ENCODE results near the gene MMP28.

Gene MMP28

GRCh38 chr17:35795007-35795870 lies at the start of gene MMP28:
Gene MMP28, minus strand, starts transcription at chr17:35795641. Its CDS starts 264 bp downstream, at chr17:35795377.
- no peak for DNase-seq (ENCODE audit: low read depth in 2 of 2)

- DNase-seq (ENCODE audit: low read depth in 2 of 2): no peak
Observed at GRCh38 chr17:35844547-35844946, 49.1 kb upstream of the MMP28 start.

- DNase-seq (ENCODE audit: low read depth in 2 of 2): no peak
Observed at GRCh38 chr17:35843698-35844097, 48.3 kb upstream of the MMP28 start.

GRCh38 chr17:35842239-35842638 lies 46.8 kb upstream of the MMP28 start:
- no peak for DNase-seq (ENCODE audit: low read depth in 2 of 2)

- DNase-seq (ENCODE audit: low read depth in 2 of 2): no peak
Observed at GRCh38 chr17:35841505-35841904, 46.1 kb upstream of the MMP28 start.

GRCh38 chr17:35841101-35841500 lies 45.7 kb upstream of the MMP28 start:
- DNase-seq (ENCODE audit: low read depth in 2 of 2): no peak

- DNase-seq (ENCODE audit: low read depth in 2 of 2): no peak
Observed at GRCh38 chr17:35825206-35825605, 29.8 kb upstream of the MMP28 start.

GRCh38 chr17:35821308-35821707 lies 25.9 kb upstream of the MMP28 start:
- DNase-seq (ENCODE audit: low read depth in 2 of 2): no peak

GRCh38 chr17:35819455-35819854 lies 24.0 kb upstream of the MMP28 start:
- no peak for DNase-seq (ENCODE audit: low read depth in 2 of 2)

- no peak for DNase-seq (ENCODE audit: low read depth in 2 of 2)
Observed at GRCh38 chr17:35817196-35817595, 21.8 kb upstream of the MMP28 start.

- no peak for DNase-seq (ENCODE audit: low read depth in 2 of 2)
Observed at GRCh38 chr17:35816723-35817122, 21.3 kb upstream of the MMP28 start.

GRCh38 chr17:35812456-35812855 lies 17.0 kb upstream of the MMP28 start:
- no peak for DNase-seq (ENCODE audit: low read depth in 2 of 2)

- no peak for DNase-seq (ENCODE audit: low read depth in 2 of 2)
Observed at GRCh38 chr17:35811759-35812158, 16.3 kb upstream of the MMP28 start.

GRCh38 chr17:35809855-35810461 lies 14.5 kb upstream of the MMP28 start:
- no peak for DNase-seq (ENCODE audit: low read depth in 2 of 2)

GRCh38 chr17:35808962-35809854 lies 13.8 kb upstream of the MMP28 start, which contains the start of gene TAF15:
Gene TAF15, plus strand, starts transcription at chr17:35809484. Its CDS starts 86 bp downstream, at chr17:35809570.
- peak; percentile 89 to 90 for DNase-seq (ENCODE audit: low read depth in 2 of 2)

GRCh38 chr17:35808240-35808961 lies 13.0 kb upstream of the MMP28 start:
- DNase-seq (ENCODE audit: low read depth in 2 of 2): no peak

GRCh38 chr17:35807371-35808144 lies 12.1 kb upstream of the MMP28 start:
- no peak for DNase-seq (ENCODE audit: low read depth in 2 of 2)

GRCh38 chr17:35804658-35805192 lies 9.3 kb upstream of the MMP28 start:
- DNase-seq (ENCODE audit: low read depth in 2 of 2): no peak

GRCh38 chr17:35801583-35802224 lies 6.3 kb upstream of the MMP28 start:
- no peak for DNase-seq (ENCODE audit: low read depth in 2 of 2)

- DNase-seq (ENCODE audit: low read depth in 2 of 2): no peak
Observed at GRCh38 chr17:35799942-35800341, 4.5 kb upstream of the MMP28 start.

Measured in stimulated activated CD8-positive, alpha-beta memory T cell treated with anti-CD3 and anti-CD28 coated beads, Interleukin-7, amount 100 ng/mL, for 1 hour (primary cell).